Measurements from ENCODE around the gene SP6.

Gene SP6

GRCh38 chr17:47850692-47851573, at the start of gene SP6:
TSS of gene SP6 (minus strand) at chr17:47851163. CDS start at chr17:47848429, 2,734 bp downstream.
- peak; percentile 48 for DNase-seq

GRCh38 chr17:47899643-47900042, 48.7 kb upstream of the SP6 start:
- DNase-seq: no peak

DNA sequence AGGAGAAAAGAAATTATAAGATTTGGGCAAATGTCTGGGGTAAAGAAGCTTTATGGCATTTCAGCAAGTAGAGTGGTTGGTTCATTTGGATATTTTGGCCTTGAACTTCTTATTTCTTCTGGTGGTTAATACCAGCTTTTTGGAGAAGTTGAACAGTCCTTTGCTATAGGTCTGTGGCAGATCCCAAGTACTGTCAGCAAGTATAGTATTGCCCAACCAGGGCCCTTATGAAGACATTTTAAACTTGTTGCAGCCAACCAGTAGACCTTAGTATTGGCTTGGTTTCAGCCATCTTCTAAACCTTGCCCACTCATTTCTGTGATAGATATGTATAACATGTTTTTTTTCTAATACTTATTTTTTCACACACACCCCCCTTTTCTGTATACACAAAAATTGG, 47.3 kb upstream of the SP6 start:
- no peak for DNase-seq

DNA sequence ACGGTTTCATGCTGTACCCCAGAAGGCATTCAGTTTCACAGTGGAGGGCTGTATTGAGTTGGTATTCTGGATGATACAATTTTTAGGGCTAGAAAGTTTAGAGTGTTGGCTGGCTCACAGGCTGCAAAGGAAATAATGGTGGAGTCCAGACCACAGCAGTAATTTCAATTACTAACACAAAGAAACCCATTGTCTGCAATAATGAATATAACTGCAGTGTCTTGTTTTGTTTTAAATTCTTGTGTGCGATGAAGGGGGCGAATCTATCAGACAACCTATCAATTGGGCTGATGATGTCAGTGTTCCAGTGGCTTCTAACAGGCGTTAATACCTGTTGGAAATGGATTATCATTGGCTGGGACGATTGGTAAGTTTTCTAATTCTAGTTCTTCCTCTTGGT, 46.6 kb upstream of the SP6 start:
- DNase-seq: no peak

- DNase-seq: no peak
Observed at GRCh38 chr17:47896672-47897490, 45.9 kb upstream of the SP6 start.

GRCh38 chr17:47895856-47896671, 45.1 kb upstream of the SP6 start, which contains the start of gene SP2:
TSS of gene SP2 (plus strand) at chr17:47896236. CDS start at chr17:47896287, 51 bp downstream.
- peak; percentile 98 for DNase-seq

DNA sequence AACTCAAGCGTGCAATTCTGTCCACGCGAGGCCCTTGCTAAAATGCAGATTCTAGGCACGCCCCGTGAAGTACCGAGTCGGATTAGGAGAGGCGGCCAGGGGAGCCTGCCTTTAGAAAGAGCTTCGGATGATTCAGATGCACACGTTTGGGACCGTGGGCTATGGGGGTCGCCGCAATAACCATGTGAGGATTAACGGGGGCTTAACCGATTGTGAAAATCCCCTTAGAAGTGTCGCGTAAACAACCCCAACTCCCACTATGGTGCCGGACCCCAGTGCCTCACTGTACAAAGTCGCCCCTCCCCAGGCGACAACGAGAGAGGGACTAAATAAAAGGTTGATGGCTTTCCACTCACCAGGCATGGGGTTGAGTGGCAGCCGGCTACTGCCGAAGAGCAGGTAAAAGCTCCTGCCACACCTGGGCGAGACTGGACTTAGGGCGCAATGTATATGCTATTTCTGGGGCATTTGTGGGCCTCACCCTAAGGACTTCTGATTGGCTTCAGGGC, 44.4 kb upstream of the SP6 start:
- DNase-seq: no peak

DNA sequence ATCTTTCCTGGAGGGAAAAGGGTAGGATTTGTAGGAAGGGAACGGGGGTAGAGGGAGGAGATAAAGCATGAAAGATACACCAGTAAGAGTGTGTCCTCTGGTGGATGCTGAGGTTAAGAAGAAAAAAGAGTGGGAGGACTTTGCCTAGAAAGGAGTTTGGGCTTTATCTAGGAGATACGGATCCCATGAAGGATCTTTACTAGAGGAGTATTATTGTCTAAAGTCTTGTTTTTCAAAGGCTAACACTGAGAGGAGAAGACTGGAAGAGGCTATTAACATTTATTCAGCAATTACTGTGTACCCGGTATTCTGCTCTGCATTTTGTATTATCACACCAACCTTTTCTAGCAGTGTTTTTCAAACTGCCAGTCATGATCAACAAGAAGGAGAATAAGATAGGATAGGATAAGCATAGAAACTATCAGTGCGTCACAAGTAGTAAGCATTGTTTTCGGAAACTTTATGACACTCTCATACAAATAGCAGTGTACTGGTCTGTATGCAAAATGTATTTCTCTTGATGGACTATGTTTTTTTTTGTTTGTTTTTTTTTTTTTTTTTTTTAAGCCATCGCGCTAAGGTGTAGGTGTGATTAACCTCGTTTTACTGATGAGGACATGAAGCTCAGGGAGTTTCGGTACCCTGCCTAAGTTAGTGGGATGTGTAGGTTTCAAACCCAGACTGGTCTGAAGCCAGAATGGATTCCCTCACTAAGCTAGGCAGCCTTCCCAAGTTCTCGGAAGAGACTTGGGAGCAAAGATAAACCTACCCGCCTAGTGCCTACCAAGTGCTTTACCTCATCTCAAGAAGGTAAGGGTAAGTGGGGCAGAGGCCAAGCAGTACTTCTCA, 43.8 kb upstream of the SP6 start:
- DNase-seq: no peak

DNA sequence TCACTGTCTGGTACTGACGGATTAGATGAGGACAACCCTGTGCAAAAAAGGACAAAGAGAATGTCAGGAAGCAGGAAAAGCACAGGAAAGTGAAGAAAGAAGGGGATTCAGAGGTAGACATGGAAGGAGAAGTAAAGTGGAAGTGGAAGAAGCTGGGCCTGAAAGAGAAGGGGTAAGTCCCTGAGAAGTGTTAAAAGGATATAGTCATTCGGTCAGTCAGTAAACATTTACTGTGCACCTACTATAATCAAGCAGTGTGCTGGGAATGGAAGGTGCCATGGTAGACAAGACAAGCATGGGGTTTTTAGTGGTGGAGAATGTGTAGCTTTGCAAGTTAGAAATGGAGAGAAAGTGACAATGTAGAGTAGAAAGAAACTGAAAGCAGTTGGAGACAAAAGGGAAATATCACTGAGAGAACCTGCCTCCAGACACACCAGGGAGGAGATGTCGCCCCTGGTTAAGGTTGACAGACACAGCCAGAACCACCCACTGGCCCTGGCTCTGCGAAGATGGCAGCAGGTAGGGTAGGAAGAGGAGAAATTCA, 40.7 kb upstream of the SP6 start:
- no peak for DNase-seq

- peak; percentile 81 for DNase-seq
Observed at GRCh38 chr17:47889734-47890529, 39.0 kb upstream of the SP6 start.

DNA sequence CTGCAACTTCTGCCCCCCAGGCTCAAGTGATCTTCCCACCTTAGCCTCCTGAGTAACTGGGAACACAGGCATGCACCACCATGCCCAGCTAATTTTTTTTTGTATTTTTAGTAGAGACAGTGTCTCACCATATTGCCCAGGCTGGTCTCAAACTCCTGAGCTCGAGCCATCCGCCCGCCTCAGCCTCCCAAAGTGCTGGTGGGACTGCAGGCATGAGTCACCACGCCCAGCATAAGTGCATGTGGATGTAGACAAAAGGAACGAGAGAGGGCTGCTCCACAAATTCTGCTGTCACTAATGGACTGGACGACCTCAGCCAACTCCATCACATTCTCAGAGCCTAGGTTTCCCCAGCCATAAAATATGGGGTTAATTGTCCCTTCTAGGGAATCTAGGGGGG, 37.3 kb upstream of the SP6 start:
- DNase-seq: no peak

GRCh38 chr17:47884905-47885730, 34.2 kb upstream of the SP6 start:
- DNase-seq: no peak

GRCh38 chr17:47884427-47884740, 33.4 kb upstream of the SP6 start:
- DNase-seq: no peak

DNA sequence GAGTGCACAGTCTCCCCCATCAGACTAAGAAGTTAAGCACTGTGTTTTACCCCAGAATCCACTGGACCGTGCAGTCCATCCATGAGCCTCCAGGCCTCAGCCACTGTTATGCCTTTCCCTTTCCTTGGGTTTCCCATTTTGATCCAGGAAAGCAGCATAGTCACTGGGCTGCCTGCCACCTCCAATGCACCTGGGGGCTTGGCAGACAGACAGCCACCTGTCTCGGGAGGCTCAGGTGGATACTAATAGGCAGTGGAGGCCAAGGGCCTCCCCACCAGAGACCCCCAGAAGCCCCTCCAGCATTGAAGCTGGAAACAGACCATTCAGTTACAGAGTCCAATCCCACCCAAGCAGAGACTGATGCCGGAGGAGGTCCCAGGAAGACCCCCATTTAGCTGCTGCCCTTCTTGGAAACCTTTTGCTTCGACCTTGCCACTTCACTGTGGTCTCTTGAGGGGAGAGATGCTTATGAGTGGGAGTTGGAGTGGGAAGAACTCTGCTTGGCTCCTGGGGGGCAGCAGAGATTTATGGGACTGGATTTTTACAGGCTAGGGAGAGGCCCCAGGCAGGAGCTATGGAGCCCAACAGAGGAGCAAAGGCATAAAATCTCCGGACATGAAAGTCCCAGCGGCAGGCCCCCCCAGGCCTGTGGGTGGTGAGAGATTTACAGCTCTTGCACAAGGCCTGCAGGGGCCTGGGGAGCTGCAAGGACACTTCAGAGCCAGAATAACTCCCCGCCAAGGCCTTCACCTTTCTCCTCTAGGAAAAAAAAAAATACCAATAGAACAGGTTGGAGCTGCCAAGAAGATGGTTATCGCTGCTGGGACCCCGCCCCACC, 32.8 kb upstream of the SP6 start:
- DNase-seq: no peak

DNA sequence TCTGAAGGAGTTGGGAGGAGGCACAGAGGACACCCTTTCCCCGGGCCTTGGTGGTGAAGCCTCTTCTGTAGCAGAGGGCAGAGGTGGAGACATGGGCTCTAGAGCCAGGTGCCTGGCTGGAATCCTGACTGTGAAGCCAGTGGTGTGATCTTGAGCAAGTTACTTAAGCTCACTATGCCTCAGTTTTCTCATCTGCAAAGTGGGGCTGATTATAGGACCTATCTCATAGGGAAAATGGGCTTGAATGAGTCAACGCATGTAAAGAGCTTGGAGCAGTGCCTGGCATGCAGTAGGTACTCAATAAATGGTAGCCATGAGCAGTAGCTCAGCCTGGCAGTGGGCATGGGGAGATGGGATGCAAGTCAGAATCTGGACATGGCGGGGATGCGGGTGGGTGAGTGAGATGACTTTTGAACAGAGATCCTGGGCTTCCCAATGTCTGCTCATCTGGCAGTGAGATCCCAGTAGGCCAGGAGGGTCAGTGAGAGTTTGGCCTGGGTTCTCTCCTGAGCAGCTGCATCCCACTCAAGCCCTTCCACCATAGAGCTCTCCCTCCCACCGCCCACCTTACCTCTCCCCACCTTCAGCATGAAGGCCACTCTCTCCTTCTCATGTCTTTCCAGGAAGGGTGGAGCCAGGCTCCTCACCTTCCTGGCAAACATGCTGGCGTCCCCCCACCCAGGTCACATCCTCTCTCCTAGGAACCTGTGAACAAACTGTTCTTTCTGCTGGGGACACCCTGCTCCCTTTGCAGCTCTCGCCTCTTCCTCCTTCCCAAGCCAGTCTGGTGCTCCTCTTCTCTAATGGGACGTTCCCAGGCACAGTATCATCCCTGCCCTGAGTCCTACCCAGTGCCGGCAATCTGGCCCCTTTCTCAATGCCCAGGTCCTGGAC, 32.0 kb upstream of the SP6 start:
- no peak for DNase-seq

GRCh38 chr17:47882247-47882646, 31.3 kb upstream of the SP6 start:
- no peak for DNase-seq

DNA sequence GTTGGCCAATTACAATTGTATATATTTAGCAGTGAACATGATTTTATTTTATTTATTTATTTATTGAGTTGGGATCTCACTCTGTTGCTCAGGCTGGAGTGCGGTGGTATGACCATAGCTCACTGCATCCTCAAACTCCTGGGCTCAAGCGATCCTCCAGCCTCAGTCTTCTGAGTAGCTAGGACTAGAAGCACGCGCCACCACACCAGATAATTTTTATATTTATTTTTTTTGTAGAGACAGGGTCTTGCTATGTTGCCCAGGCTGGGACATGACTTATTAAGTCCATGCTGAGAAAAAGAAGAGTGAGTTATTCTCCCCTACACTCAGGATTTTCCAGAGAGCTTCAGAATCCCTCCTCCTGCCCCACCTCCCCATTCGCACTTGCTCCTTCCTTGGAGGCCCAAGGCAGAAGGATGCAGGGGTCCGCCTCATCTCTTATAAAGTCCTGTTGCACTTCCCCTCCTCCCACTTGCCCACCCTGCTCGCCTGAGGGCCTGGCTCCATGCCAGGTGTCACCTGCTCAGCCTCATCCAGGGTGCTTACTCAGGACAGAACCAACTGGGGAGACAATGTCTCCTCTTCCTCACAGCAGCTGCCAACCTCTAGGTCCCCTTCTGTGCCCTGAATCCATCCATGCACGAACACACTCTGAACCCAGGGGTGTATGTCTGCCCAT, 29.0 kb upstream of the SP6 start:
- DNase-seq: no peak

Measured in NCI-H2107 (cell line).